H9 (cell line): ENCODE measurements around the gene UST. TPM values are rescaled to one million over a fixed set of nuclear protein-coding genes. Genes with fewer than 3 reads are reported as not detected.

Experiments
- DNase-seq: peaks from one replicate; pipeline ENCODE4 v3.0.0-alpha.2; 2017
- H2AFZ ChIP-seq: one replicate; pipeline ENCODE4 v1.6.1; 2013; ENCODE audit warnings: mild to moderate bottlenecking, low read length, control low read depth, moderate library complexity
- H2AK5ac ChIP-seq: 2 replicates; pipeline ENCODE4 v1.6.1; 2013; ENCODE audit warnings: low read length, control low read depth, mixed read lengths; ENCODE audit not compliant: insufficient read length
- H2BK120ac ChIP-seq: one replicate; pipeline ENCODE4 v1.6.1; 2013; ENCODE audit warnings: low read depth, mild to moderate bottlenecking, low read length, control low read depth, inconsistent platforms; ENCODE audit not compliant: poor library complexity, severe bottlenecking
- H2BK12ac ChIP-seq: 2 replicates; pipeline ENCODE4 v1.6.1; 2013; ENCODE audit warnings: low read length, control low read depth, mixed read lengths, low read depth; ENCODE audit not compliant: insufficient read length
- H2BK15ac ChIP-seq: 2 replicates; pipeline ENCODE4 v1.6.1; 2013; ENCODE audit warnings: low read depth, low read length, control low read depth
- H2BK20ac ChIP-seq: one replicate; pipeline ENCODE4 v1.6.1; 2013; ENCODE audit warnings: low read depth, mild to moderate bottlenecking, low read length, control low read depth, inconsistent platforms; ENCODE audit not compliant: poor library complexity, severe bottlenecking
- H2BK5ac ChIP-seq: 2 replicates; pipeline ENCODE4 v1.6.1; 2013; ENCODE audit warnings: low read length, control low read depth, mixed read lengths; ENCODE audit not compliant: insufficient read length
- H3K14ac ChIP-seq: 2 replicates; pipeline ENCODE4 v1.6.1; 2013; ENCODE audit warnings: low read length, control low read depth; ENCODE audit not compliant: insufficient read depth
- H3K18ac ChIP-seq: 2 replicates; pipeline ENCODE4 v1.6.1; 2013; ENCODE audit warnings: low read depth, mild to moderate bottlenecking, mixed read lengths, low read length, control low read depth; ENCODE audit not compliant: insufficient read length
- H3K23ac ChIP-seq: 2 replicates; pipeline ENCODE4 v1.6.1; 2013; ENCODE audit warnings: low read length, control low read depth, mixed read lengths, low read depth; ENCODE audit not compliant: insufficient read length
- H3K23me2 ChIP-seq: 2 replicates; pipeline ENCODE4 v1.6.1; 2013; ENCODE audit warnings: low read depth, mild to moderate bottlenecking, mixed read lengths, low read length, control low read depth; ENCODE audit not compliant: insufficient read length, poor library complexity, severe bottlenecking
- H3K27ac ChIP-seq: 2 replicates; pipeline ENCODE4 v1.5.1; 2013; ENCODE audit warnings: low read length, control low read depth, mixed read lengths, low read depth; ENCODE audit not compliant: insufficient read length
- H3K27me3 ChIP-seq: 2 replicates; pipeline ENCODE4 v1.6.1; 2013; ENCODE audit warnings: low read length, control low read depth, inconsistent platforms; ENCODE audit not compliant: insufficient read depth
- H3K4ac ChIP-seq: 2 replicates; pipeline ENCODE4 v1.6.1; 2013; ENCODE audit warnings: low read depth, mild to moderate bottlenecking, control low read depth, inconsistent platforms, low read length, moderate library complexity
- H3K4me1 ChIP-seq: 2 replicates; pipeline ENCODE4 v1.6.1; 2013; ENCODE audit warnings: low read length, control low read depth, inconsistent platforms; ENCODE audit not compliant: insufficient read depth
- H3K4me2 ChIP-seq: 2 replicates; pipeline ENCODE4 v1.6.1; 2013; ENCODE audit warnings: low read length, control low read depth, mixed read lengths; ENCODE audit not compliant: insufficient read length, insufficient read depth
- H3K56ac ChIP-seq: 2 replicates; pipeline ENCODE4 v1.6.1; 2013; ENCODE audit warnings: low read depth, mild to moderate bottlenecking, mixed read lengths, low read length, control low read depth; ENCODE audit not compliant: insufficient read length
- H3K79me1 ChIP-seq: 2 replicates; pipeline ENCODE4 v1.6.1; 2013; ENCODE audit warnings: low read depth, mild to moderate bottlenecking, moderate library complexity, low read length, control low read depth, inconsistent platforms; ENCODE audit not compliant: insufficient read depth, poor library complexity, severe bottlenecking
- H3K79me2 ChIP-seq: 2 replicates; pipeline ENCODE4 v1.6.1; 2013; ENCODE audit warnings: low read length, control low read depth, inconsistent platforms; ENCODE audit not compliant: insufficient read depth
- H3K9ac ChIP-seq: 2 replicates; pipeline ENCODE4 v1.6.1; 2013; ENCODE audit warnings: low read length, control low read depth, mixed read lengths; ENCODE audit not compliant: insufficient read length; ENCODE audit errors: extremely low read depth
- H3K9me3 ChIP-seq: one replicate; pipeline ENCODE4 v1.6.1; 2013; ENCODE audit warnings: low read depth, low read length, inconsistent platforms; ENCODE audit not compliant: control insufficient read depth
- H3T11ph ChIP-seq: one replicate; pipeline ENCODE4 v1.6.1; 2013; ENCODE audit warnings: mild to moderate bottlenecking, low read length, control low read depth, inconsistent platforms
- H4K20me1 ChIP-seq: one replicate; pipeline ENCODE4 v1.6.1; 2013; ENCODE audit not compliant: control insufficient read depth, insufficient read length, insufficient read depth
- H4K5ac ChIP-seq: 2 replicates; pipeline ENCODE4 v1.6.1; 2013; ENCODE audit warnings: low read depth, mild to moderate bottlenecking, mixed read lengths, low read length, control low read depth; ENCODE audit not compliant: insufficient read length
- H4K8ac ChIP-seq: replicated peaks from 2 replicates; pipeline ENCODE4 v1.6.1; 2013; ENCODE audit warnings: low read length, control low read depth, mixed read lengths, low read depth; ENCODE audit not compliant: insufficient read length
- H4K91ac ChIP-seq: 2 replicates; pipeline ENCODE4 v1.6.1; 2013; ENCODE audit warnings: low read depth, mild to moderate bottlenecking, moderate library complexity, mixed read lengths, low read length, control low read depth; ENCODE audit not compliant: insufficient read length
- H3K27ac Mint-ChIP-seq, 3 experiments: 2 replicates in 2 of 3; 3 replicates in 1 of 3; pipeline ENCODE4 v1.8.0; 2020 to 2021; ENCODE audit warnings: mixed read lengths in 3 of 3, mild to moderate bottlenecking in 1 of 3, moderate library complexity in 1 of 3
- H3K27me3 Mint-ChIP-seq: 2 replicates; pipeline ENCODE4 v1.8.0; 2021; ENCODE audit warnings: low read depth, mild to moderate bottlenecking, moderate library complexity, mixed read lengths
- H3K36me3 Mint-ChIP-seq, 3 experiments: 2 replicates in 2 of 3; 3 replicates in 1 of 3; pipeline ENCODE4 v1.8.0; 2020 to 2021; ENCODE audit warnings: low read depth in 3 of 3, mixed read lengths in 3 of 3; ENCODE audit not compliant: insufficient read depth in 1 of 3
- H3K4me1 Mint-ChIP-seq, 2 experiments: 2 replicates each; pipeline ENCODE4 v1.8.0; 2020; ENCODE audit warnings: mixed read lengths in 2 of 2
- H3K4me3 Mint-ChIP-seq, 2 experiments: 2 replicates in 1 of 2; 3 replicates in 1 of 2; pipeline ENCODE4 v1.8.0; 2020 to 2021; ENCODE audit warnings: mild to moderate bottlenecking in 2 of 2, mixed read lengths in 2 of 2, moderate library complexity in 1 of 2
- H3K9me3 Mint-ChIP-seq, 2 experiments: 2 replicates in 1 of 2; 3 replicates in 1 of 2; pipeline ENCODE4 v1.8.0; 2020; ENCODE audit warnings: mild to moderate bottlenecking in 2 of 2, mixed read lengths in 2 of 2, moderate library complexity in 1 of 2
- WGBS: extraction: QIAGEN DNeasy Blood & Tissue Kit; methylation state at CpG from one replicate; pipeline ENCODE4 v1.1.7; 2013; ENCODE audit warnings: missing lambda C conversion rate, low lambda C conversion rate, mixed read lengths; ENCODE audit not compliant: insufficient read length; ENCODE audit errors: extremely low coverage; 5-methylcytosine and 5-hydroxymethylcytosine counted together
- total RNA-seq: library from RNA; stranded (reverse); gene quantifications from 2 replicates; pipeline ENCODE4 v1.2.1, GENCODE V29; 2021
- TF ChIP-seq, protein P1 (sequence below): fragments of 200-600 bp; sonication (generic); conservative IDR thresholded peaks from 3 replicates; pipeline ENCODE4 v1.8.0; 2021; ENCODE audit warnings: antibody characterized with exemption, mild to moderate bottlenecking

The UST gene
- total RNA-seq, 1 experiment from 2014 or later, result 14.4 TPM

DNA sequence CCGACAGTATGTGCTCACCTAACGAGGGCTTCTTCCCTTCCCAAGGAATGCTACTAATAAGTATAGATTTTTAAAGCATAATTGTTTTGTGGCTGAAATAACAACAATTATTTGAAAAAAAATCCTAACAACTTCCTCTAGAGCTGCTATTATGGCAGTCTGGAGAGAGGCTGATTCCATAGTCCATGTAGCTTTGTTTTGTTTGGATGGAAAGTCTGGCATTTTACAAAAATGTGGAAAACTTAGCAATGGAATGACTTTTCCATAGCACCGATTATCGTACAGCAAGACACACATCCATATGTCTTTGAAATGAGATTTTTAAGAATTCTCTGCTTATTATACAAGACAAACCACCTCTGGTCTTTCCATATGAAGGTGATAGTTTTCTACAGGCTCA lies 318.3 kb downstream of the UST start:
- TF ChIP-seq, protein P1, sequence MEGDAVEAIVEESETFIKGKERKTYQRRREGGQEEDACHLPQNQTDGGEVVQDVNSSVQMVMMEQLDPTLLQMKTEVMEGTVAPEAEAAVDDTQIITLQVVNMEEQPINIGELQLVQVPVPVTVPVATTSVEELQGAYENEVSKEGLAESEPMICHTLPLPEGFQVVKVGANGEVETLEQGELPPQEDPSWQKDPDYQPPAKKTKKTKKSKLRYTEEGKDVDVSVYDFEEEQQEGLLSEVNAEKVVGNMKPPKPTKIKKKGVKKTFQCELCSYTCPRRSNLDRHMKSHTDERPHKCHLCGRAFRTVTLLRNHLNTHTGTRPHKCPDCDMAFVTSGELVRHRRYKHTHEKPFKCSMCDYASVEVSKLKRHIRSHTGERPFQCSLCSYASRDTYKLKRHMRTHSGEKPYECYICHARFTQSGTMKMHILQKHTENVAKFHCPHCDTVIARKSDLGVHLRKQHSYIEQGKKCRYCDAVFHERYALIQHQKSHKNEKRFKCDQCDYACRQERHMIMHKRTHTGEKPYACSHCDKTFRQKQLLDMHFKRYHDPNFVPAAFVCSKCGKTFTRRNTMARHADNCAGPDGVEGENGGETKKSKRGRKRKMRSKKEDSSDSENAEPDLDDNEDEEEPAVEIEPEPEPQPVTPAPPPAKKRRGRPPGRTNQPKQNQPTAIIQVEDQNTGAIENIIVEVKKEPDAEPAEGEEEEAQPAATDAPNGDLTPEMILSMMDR, result no peak
- H2BK120ac ChIP-seq, result no peak overlapping the region
- no peak overlapping the region for H3K56ac ChIP-seq
- Mint-ChIP-seq H3K4me1 (0 out of 4 replicates have a peak, but pooled peaks cover 0 to 3% of the 10 kb centered on the region in 2 experiments), H3K27me3 (no peaks in the 10 kb centered on the region), H3K4me3 (no peak overlapping the region), H3K36me3 (no peaks in the 10 kb centered on the region; a peak in 1 of 7 replicates), H3K27ac (no peak overlapping the region), H3K9me3 (no peaks in the 10 kb centered on the region)
- H3K79me2 ChIP-seq, result no peaks in the 10 kb centered on the region
- H3K9ac ChIP-seq, result no peak overlapping the region
- H2BK20ac ChIP-seq, result no peak overlapping the region
- no peak overlapping the region for H3K18ac ChIP-seq
- H3K23ac ChIP-seq, result no peak overlapping the region
- H3K4me1 ChIP-seq, result no peaks in the 10 kb centered on the region
- no peaks in the 10 kb centered on the region for H3K23me2 ChIP-seq
- H4K8ac ChIP-seq, result no peak overlapping the region
- H3T11ph ChIP-seq, result no peak overlapping the region
- no peak overlapping the region for H2BK5ac ChIP-seq
- no peak overlapping the region for H3K14ac ChIP-seq
- H2AFZ ChIP-seq, result no peak overlapping the region
- H4K20me1 ChIP-seq, result no peaks in the 10 kb centered on the region
- no peak overlapping the region for H2AK5ac ChIP-seq
- WGBS, result no CpG with 5 or more reads among the region's 4 CpGs
- H4K5ac ChIP-seq, result no peak overlapping the region
- H3K27me3 ChIP-seq, result no peaks in the 10 kb centered on the region
- no peak overlapping the region for H3K27ac ChIP-seq
- no peak for DNase-seq
- H3K9me3 ChIP-seq, result no peaks in the 10 kb centered on the region
- H4K91ac ChIP-seq, result no peak overlapping the region
- H2BK15ac ChIP-seq, result no peak overlapping the region
- H3K4ac ChIP-seq, result no peak overlapping the region
- H3K4me2 ChIP-seq, result no peak overlapping the region
- no peaks in the 10 kb centered on the region for H3K79me1 ChIP-seq
- H2BK12ac ChIP-seq, result no peak overlapping the region
